A549 treated with Hydrocortisone at 1 μM for 4 hours (cell line): ENCODE data around the gene ITGA7. TPM values are rescaled to one million over a fixed set of nuclear protein-coding genes. Genes with fewer than 3 reads are reported as not detected.

Experiments
- total RNA-seq: library from RNA; stranded (reverse); fragments of 200-300 nt; extraction: Qiagen RNA extraction; gene quantifications from 5 replicates; pipeline ENCODE4 v1.2.3, GENCODE V29; 2022

The ITGA7 gene
- total RNA-seq = 1.3 to 2.2 TPM (median 1.7 TPM) in 5 replicates

GRCh38 chr12:55707841-55708694 lies at the start of gene ITGA7:
TSS of gene ITGA7 (minus strand) at chr12:55707904. CDS start at chr12:55707682, 222 bp downstream.

GRCh38 chr12:55742719-55743405 lies 35.2 kb upstream of the ITGA7 start, which contains the start of gene GDF11:
TSS of gene GDF11 (plus strand) at chr12:55743122. CDS start at chr12:55743317, 195 bp downstream.

GRCh38 chr12:55728939-55729818 lies 21.5 kb upstream of the ITGA7 start, which contains the start of gene CD63:
TSS of gene CD63 (minus strand) at chr12:55729009. CDS start at chr12:55728341, 668 bp downstream.

GRCh38 chr12:55720071-55720564 lies 12.4 kb upstream of the ITGA7 start, which contains the start of gene RDH5:
TSS of gene RDH5 (plus strand) at chr12:55720393. CDS start at chr12:55721185, 792 bp downstream.

GRCh38 chr12:55715833-55716581 lies 8.3 kb upstream of the ITGA7 start, which contains the start of gene BLOC1S1:
TSS of gene BLOC1S1 (plus strand) at chr12:55716046. CDS start at chr12:55716052, 6 bp downstream.

GRCh38 chr12:55636853-55637252 lies 70.9 kb downstream of the ITGA7 start, which contains the start of gene OR10P1:
TSS of gene OR10P1 (plus strand) at chr12:55636892. CDS start at chr12:55636892, 0 bp downstream.

Other genes starting within 250 kb of the ITGA7 start
- gene OR6C70, start 237.8 kb downstream of the ITGA7 start, total RNA-seq = not detected in 5 replicates
- gene OR6C68, start 215.5 kb downstream of the ITGA7 start, total RNA-seq = not detected in 5 replicates
- gene OR6C4, start 158.3 kb downstream of the ITGA7 start, total RNA-seq = not detected in 5 replicates
- gene OR2AP1, start 135.4 kb downstream of the ITGA7 start, total RNA-seq = not detected in 5 replicates
- not detected in 5 replicates for gene OR10P1, start 71.0 kb downstream of the ITGA7 start, total RNA-seq
- 101 to 160 TPM (median 145 TPM) in 5 replicates for gene BLOC1S1, start 8.1 kb upstream of the ITGA7 start, total RNA-seq
- gene RDH5, start 12.5 kb upstream of the ITGA7 start, total RNA-seq = 1.6 to 2.7 TPM (median 2.1 TPM) in 5 replicates
- 657 to 725 TPM (median 676 TPM) in 5 replicates for gene CD63, start 21.1 kb upstream of the ITGA7 start, total RNA-seq
- 3.2 to 4.7 TPM (median 3.8 TPM) in 5 replicates for gene GDF11, start 35.2 kb upstream of the ITGA7 start, total RNA-seq
- gene SARNP, start 109.8 kb upstream of the ITGA7 start, total RNA-seq = 94.8 to 121 TPM (median 98.4 TPM) in 5 replicates
- gene ORMDL2, start 110.1 kb upstream of the ITGA7 start, total RNA-seq = 54.8 to 108 TPM (median 99.4 TPM) in 5 replicates
- 17.9 to 30.5 TPM (median 22.2 TPM) in 5 replicates for gene DNAJC14, start 121.7 kb upstream of the ITGA7 start, total RNA-seq
- 0.35 to 0.68 TPM (median 0.60 TPM) in 5 replicates for gene MMP19, start 135.0 kb upstream of the ITGA7 start, total RNA-seq
- gene PYM1, start 220.0 kb upstream of the ITGA7 start, total RNA-seq = 39.8 to 42.5 TPM (median 41.0 TPM) in 5 replicates
- gene DGKA, start 223.3 kb upstream of the ITGA7 start, total RNA-seq = 19.0 to 23.5 TPM (median 21.9 TPM) in 5 replicates